UCSD-AML1 (cell line): ENCODE measurements around the gene AMPH.

Source experiments
- DNase-seq: peaks from one replicate; lab custom pipeline; 2025; ENCODE audit not compliant: unreplicated experiment; lab: John Stamatoyannopoulos, UW

AMPH gene

DNA sequence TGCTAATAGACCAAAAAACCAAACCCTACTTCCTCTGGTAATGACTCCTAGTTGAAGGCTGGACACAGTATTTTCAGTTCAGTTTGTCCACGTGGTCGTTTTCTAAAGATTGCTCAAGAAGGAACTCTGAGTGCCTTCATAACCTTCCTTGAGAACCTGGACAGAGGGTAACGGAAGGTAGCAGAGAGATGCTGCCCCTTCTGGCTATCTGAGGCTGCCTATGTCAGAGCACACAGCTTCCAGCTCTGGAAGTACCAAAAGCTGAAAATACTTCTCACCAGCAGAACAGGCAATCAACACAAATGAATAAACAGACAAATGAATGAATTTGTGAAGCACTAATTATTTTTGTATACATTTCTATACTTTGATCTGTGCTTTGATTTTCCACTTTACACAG lies 85.2 kb downstream of the AMPH start:
- DNase-seq: no peak

DNA sequence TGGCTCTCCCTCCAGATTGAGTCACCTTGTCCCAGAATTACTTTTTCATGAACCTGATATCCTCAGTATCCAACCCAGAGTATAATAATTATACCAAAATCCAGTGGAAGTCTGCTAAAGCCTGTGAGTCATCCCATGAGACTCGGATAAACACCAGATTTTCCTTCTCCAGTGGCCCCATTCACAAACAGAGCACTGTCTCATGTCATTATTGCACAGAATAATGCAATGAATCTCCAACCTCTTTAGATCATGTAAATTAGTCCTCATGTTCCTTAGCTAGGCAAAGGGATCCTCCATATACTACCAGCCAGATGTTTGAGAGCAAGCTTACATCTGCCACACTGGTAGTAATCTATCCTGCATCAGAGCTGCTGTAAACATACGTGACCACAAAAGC lies 89.0 kb downstream of the AMPH start:
- no peak for DNase-seq

- DNase-seq: no peak
Observed at GRCh38 chr7:38541440-38541839, 89.7 kb downstream of the AMPH start.

DNA sequence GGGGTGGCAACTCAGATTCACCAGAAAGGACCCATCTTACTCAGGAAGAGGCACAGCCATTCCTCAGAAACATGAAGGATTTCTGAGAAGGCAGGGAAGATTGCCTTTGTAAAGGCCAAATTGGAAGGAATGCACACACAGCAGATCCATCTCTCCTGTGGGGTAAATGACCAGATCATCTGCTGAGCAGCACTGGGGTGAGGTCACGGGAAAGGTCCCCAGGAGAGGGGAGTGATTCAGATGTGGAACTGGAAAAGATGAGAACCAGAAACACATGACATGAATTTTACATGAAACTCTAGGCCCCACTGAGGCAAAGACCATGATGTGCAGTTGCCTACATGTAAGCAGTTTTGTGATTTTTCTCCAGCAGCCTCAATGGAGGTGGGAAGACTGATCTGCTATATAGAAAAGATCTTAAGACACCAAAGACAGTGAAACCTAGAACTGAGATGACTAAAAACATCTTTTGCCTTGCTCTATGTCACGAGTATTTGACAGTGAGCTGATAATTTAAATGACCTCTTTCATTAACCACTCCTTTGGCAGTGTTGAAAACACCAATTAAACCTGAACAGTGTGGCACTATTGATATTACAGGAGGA lies 91.6 kb downstream of the AMPH start:
- no peak for DNase-seq

- DNase-seq: no peak
Observed at GRCh38 chr7:38535073-38535472, 96.1 kb downstream of the AMPH start.

GRCh38 chr7:38525857-38526256 lies 105.3 kb downstream of the AMPH start:
- no peak for DNase-seq

DNA sequence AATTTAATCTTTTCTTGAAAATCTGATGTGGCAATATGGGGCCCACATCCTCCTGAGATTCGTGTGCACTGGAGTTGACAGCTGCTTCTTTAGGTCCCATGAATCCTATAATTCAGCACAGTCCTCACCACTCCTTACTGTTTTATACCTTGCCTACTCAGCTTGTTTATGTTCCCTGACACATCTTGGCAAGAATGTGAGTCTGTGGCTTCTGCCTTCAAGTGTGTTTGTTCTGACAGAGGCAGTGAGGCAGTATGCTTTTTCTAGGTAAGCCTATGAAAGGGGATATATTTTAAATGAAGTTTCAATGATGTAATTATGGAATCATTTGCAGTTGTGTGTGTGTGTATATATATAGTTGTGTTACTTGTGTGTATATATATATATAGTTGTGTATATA lies 106.4 kb downstream of the AMPH start:
- DNase-seq: no peak

DNA sequence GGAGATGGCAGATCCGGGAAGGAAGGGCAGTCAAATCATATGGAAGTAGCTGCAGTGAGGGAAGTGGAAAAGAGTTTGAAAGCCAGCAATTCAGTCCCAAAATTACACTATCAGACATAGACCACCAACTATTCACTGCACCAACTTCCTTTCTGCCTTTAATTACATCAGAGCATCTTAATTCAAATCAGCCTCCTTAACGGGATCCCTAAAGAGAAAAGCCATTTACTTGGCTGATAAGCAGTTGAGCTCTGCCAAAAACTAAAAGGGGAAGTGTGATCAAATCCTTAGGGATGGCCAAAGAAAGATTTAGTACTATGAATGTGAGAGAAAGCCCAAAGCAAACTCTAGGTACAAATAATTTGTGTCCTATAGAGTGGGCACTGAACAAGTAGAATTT lies 110.4 kb downstream of the AMPH start:
- no peak for DNase-seq

- DNase-seq: no peak
Observed at GRCh38 chr7:38518541-38518940, 112.6 kb downstream of the AMPH start.

- no peak for DNase-seq
Observed at GRCh38 chr7:38512704-38513103, 118.5 kb downstream of the AMPH start.

GRCh38 chr7:38512291-38512690 lies 118.9 kb downstream of the AMPH start:
- DNase-seq: no peak

- DNase-seq: no peak
Observed at GRCh38 chr7:38507384-38507783, 123.8 kb downstream of the AMPH start.

GRCh38 chr7:38506756-38507155 lies 124.4 kb downstream of the AMPH start:
- no peak for DNase-seq

- no peak for DNase-seq
Observed at GRCh38 chr7:38506004-38506403, 125.2 kb downstream of the AMPH start.

DNA sequence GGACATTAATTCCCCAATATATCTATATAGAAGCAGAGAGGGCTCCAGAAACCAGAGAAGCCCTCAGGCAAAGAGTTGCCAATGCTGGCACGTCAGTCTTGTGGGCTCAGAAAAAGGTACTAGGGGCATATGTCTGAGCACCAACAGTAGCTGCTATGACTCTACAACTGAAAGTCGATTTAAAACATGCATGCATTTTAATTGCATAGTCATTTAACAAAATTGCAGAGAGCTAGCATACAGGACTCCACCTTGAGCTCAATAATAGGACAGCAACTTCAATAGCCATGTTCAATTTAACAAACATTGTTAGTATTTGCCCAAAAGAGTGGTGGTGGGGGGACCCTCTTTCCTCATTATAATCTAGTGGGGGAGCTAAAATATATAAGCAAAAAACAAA lies 126.5 kb downstream of the AMPH start:
- no peak for DNase-seq

- no peak for DNase-seq
Observed at GRCh38 chr7:38502848-38503247, 128.3 kb downstream of the AMPH start.

- no peak for DNase-seq
Observed at GRCh38 chr7:38502289-38502688, 128.9 kb downstream of the AMPH start.

DNA sequence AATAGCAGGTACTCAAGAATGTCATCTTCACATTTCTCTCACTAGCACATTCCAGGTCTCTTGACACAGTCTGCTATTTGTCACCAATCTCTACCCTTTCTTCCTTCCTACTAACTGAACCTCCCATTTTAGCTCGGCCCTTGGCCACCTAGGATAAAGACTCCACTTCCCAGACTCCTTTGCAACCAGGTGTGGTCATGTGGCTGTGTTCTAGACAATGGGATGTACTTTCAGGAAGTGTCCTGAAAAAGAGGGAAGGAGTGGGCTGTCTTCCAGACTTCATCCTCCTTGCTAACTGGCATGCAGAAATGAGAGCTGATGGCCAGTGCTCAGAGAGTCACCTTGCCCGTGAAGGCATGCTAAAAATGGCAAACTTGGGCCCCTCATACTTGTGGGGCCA lies 139.2 kb downstream of the AMPH start:
- DNase-seq: no peak

DNA sequence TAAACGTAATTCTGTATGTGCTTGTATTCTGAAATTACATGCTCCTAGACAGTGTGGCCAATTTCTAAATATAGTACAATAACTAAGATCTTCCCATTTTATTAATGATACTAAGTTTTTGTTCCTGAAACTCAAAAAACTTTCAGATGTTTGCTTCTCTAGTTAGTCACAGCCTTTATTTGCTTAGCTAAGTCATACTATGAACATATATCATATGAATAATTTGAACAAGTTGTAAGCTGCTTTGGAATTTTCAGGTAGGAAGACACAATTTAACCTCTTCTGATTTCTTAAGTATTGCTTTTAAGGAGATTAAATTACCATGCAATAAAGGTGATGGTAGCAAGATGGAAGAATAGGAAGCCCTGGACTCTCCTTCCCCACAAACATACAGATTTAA lies 148.7 kb downstream of the AMPH start:
- DNase-seq: no peak

- DNase-seq: no peak
Observed at GRCh38 chr7:38481401-38481800, 149.8 kb downstream of the AMPH start.

DNA sequence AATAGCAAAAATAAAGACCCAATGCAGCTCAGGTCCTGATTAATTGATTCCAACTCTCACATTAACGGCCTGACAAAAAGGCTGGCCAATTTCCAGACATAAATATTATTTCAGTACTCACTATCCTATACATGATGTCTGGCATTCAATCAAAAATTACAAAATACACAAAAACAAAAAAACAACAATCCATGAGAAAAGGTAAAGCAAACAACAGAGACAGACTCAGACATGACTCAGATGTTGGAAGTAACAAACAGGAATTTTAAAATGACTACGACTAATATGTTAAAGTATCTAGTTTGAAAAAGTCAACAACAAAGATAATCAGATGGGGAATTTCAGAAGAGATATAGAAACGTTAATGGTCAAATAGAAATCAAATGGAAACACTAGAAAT lies 152.8 kb downstream of the AMPH start:
- DNase-seq: no peak

DNA sequence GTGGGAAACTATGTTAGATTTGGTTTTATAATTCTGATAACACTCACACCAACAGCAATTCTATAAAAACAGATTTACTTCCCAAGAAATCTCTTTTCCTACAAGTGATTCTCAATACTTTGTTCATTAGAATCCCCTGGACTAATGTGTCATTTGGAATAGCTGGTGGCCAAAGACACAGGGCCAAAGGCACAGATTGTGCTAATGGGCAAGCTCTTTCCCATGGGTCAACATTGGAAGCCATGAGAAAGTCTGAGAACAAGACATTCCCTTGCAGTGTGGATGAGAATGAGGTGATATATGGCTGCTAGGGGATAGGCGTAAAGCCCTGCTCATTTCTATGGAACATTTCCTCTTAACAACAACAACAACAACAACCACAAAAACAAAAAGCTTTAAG lies 153.8 kb downstream of the AMPH start:
- DNase-seq: no peak

DNA sequence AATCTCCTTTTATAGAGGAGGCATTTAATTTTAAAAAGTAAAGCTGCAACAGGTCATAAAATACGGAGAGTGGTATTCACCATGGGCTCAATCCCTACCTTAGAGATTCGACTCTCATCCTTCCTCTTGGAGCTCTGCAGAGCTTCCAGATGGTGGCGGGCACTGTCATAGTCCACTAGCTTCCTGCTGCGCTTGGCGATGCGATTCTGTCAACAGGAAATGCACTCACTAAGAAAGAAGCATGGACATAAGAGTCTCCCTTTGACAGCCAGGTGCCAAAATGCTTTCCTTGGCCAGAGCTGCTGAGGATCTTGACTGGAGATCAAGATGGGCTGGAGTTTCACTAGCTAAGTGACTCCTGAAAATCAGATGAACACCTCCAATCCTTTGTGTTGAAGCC lies 154.4 kb downstream of the AMPH start:
- DNase-seq: no peak

- no peak for DNase-seq
Observed at GRCh38 chr7:38465956-38466355, 165.2 kb downstream of the AMPH start.
